HG03135 (cell line): ENCODE data around the gene ZFP42.
"Not testable (repeated sequence)": the region's sequence is repeated elsewhere in the genome, so short reads cannot be mapped to it uniquely, and the experiment has no call there.

Experiments
- ATAC-seq: cut with Tn5 transposase; IDR thresholded peaks from one replicate; pipeline ENCODE4 v1.9.1; 2021; ENCODE audit warnings: mild to moderate bottlenecking, moderate library complexity; ENCODE audit not compliant: unreplicated experiment

ZFP42 gene

DNA sequence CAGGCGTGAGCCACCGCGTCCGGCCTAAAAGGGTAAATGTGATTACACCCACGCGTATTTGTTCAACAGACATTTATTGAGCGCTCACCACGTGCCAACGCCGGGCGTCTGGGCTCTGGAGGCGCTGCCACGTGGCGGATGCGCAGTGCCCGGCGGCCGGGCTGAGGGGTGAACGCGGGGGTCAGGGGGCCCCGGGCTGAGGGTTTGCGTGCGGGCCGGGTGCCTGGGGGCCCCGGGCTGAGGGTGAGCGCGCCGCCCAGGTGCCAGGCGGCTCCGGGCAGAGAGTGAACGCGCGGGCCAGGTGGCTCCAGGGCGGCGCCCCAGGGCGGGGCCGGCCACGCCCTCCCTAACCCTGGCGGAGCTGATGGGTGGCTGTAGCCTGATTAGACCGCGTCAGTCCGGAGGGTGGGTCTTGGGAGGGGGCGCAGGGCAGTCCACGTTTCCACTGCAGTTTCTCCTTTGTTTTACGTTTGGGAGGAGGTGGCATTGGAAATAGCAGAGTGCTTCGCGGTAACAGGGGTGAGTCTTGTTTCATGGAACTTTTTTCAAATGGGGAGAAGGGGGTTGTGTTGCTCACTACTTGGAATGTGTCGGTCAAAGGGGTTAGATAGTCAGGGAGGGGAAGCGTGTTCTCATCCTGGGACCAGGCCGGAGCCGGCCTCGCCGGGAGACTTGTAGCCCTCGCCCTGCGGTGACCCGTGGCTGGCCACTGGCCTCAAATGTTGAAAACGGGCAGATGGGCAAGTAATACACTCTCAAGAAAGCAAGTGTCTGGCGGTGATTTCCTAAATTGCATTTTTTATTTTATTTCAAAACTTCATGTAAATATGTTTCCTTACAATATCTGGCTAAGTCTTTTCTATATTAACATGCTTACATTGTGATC lies at the start of gene ZFP42:
TSS of gene ZFP42 (plus strand) at position 450 of the 886 bp plus-strand sequence. CDS start 7,037 bp downstream, outside the sequence.
- no peak for ATAC-seq

DNA sequence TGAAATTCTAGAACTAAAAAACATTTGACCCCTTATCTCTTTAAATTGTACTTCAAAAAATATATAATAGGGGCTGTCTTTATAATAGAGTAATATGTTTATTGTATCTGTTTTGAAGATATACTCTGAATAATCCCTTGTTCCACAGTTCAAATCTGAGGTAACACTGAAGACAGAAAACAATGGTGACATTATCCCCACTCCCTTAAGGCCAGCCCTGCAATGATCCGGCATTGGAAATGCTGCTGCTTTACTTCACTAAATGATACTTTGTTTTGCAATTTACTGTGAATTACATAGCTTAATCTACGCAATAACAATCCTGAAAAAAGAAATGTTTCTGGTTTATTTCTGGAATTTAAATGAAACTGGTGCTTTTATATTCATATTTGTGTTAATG lies 34.4 kb upstream of the ZFP42 start:
- ATAC-seq, result no peak

DNA sequence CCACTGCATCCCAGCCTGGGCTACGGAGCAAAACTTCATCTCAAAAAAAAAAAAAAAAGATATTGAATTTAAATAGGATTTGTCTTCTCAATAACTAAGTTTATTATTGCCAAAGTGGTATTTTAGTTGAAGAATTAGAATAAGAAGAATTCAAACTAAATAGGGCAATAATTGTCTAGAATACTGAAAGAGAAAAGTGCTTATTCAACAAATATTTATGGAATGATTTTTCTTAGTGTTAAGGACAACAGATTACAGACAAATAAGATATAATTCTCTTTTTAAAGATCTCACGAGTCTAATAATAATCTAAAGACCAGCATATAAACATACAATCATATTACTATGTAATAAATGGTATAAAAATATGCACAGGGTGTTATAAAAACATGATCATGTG lies 33.6 kb upstream of the ZFP42 start:
- ATAC-seq, result no peak

DNA sequence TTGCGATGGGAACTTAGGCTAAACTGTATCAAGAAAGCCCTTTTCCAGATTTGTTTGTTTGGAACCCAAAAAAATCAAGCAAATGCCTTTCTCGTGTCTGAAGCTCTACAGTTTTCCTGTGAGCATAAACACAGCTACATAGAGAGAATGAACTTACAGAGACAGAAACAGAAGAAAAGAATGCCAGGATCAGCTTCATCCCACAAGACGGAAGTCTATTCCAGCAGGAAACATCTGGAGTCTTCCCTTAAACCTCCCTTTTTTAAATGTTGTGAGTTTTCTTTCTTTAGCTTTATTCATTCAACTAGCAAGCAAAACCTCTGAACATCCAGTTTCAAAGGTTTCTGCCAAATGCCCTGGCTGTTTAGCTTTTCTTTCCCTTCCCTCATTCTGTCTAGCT lies 32.6 kb upstream of the ZFP42 start:
- no peak for ATAC-seq

DNA sequence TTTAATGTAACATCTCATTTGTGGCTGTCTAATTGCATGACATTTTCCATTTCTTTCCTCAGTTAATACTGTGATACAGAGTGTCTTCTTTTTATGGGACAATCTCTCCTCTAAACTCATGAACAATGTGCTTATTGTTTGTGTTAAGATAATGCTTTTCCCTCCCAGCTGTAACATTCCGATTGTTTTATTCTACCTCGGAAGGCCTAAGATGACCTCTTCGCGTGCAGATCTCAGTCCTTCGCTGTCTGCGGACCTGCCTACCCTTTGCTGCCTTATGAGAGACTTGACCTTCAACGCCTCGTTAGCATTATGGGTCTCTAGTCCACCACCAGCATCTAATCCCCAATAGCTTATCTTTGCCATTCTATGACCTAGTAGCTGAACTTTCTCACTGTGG lies 29.8 kb upstream of the ZFP42 start:
- ATAC-seq, result no peak

DNA sequence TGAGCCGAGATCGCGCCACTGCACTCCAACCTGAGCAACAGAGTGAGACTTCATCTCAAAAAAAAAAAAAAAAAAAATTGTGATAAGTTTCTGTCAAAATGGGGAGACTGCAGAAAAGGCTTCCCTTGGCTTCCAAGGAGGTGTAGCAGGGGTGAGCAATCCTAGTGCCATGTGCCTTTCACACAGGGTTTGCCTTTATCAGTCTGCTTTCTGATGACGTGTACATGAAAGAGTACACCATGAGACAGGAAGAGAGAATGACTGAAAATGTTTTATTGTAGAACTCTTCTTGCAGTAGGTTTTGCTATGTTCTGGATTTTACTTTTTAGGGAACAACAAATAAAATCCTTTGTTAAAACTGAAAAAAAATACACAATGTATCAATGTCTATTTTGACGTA lies 23.4 kb upstream of the ZFP42 start:
- ATAC-seq, result no peak

DNA sequence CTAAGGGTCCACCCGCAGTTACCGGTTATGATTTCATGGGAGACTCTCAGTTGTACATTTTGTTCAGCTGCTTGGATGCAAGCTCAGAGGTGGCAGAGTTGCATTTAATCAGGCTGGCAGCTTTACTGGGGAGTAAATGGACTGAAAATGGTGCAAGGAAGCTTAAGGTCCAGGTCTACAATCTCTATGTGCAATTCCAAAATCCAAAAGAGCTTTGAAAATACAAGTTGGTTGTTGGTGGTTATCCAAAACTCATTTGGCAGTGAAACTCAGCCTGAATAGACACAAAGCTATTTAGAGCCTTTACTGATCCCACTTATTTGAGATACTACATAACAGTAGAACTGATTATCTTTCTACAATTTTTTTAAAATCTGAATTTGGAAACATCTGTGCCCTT lies 11.8 kb upstream of the ZFP42 start:
- ATAC-seq, result no peak

DNA sequence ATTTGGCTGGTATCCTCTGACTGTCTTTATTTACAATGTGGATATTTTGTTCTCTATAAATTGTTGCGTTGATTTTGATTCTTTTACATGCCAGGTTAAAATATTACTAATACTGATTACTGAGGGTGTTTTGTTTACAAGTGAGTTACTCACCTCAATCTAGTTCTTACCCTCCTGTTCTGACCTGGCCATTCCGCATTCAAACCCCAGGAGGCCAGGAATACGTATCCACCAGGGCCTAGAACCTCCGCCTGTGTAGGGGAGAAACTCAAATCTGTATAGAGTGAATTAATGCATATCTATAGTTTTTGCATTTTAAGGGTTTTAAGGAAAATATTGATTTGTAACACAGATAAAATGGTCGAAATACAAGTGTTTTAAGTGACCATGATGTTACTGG lies 2.6 kb upstream of the ZFP42 start:
- no peak for ATAC-seq

DNA sequence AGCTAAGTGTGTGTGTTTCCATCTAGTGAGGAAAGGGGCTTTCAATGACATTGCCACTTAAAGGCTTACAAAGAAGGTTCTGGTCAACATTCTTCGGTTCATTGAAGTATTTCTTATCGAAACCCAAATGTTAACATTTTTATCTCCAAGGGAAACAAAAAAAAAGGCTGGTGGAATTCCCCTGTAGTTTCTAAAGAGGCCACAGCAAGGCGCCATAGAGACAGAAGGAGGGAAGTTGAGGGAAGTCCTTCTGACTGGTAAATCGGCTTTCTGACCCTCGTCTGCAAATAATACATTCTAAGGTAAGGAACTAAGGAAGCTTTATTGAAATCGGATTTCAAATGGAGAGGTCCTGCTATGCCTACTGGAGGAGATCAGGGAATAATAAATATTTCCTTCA lies 1.7 kb upstream of the ZFP42 start:
- no peak for ATAC-seq

DNA sequence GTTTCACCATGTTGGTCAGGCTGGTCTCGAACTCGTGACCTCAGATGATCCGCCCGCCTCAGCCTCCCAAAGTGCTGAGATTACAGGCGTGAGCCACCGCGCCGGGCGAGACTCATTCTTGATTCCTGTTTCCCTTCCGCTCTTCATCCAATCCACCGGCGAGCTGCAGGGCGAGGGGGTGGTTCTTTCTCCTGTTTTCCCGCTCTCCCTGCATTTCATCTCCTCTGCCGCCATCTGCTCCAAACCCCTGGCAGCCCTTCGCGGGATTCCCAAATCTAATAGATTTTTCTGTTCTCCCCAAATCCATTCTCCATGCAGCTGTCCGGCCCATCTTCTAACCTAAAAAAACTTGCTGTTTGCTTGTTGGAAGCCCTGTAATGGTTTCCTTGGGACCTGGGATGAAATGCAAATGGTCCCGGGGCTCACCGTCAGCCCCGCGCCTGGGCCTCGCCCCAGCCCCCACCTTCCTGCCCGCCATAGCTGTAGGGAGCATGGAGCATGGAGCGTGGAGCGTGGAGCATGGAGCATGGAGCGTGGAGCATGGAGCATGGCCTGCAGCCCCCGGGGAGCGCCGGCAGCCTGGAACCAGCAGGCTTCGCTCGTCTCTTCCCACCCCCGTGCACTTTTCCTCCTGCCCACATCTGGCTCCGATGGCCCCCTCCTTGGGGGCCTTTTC lies 1.1 kb downstream of the ZFP42 start:
- ATAC-seq, result no peak

DNA sequence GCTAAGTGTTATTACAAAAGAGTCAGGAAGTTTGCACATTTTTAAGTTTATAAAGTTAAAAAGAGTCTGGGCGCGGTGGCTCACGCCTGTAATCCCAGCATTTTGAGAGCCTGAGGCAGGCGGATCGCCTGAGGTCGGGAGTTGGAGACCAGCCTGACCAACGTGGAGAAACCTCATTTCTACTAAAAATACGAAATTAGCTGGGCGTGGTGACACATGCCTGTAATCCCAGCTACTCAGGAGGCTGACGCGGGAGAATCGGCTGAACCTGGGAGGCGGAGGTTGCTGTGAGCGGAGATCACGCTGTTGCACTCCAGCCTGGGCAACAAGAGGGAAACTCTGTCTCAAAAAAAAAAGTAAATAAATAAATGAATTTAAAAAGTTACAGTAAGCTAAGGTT lies 2.4 kb downstream of the ZFP42 start:
- not testable (repeated sequence) for ATAC-seq

DNA sequence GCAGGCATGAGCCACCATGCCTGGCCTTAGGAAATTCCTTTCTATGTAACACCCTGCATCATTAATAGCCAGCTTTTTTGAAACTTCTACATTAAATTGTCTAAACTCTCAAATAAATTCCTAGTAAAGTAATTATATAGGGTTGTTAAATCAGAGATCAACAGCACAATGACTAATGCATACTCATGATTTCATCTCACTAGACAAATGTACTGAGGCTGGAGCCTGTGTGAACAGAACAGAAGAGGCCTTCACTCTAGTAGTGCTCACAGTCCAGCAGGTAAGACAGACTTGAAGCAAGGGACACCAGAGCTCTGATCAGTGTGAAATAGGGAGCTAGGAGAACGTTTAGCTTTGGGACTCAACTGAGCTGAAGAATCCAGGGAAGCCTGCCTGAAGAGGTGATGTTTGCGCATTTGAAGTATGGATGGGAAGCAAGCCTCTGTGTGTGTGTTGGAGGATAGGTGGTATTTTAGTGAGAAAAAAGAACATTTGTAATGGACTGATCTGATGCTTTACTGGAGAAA lies 3.9 kb downstream of the ZFP42 start:
- ATAC-seq, result no peak

DNA sequence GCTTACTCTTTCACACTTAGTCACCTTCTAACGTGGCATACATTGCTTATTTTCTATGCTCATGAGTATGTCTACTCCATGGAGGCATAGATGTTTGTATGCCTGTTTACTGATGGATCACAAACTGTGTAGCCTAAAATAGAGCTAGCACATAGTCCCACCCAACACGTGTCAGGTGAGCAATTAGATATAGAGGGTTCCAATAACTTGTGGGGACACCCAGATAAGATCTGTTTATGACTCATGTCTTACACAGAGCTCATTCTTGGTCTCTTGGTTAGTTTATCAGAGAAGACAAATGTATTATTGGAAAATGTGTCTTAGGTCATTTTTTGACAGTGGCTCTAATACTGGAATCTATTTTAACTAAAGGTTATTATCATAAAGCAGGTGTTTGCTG lies 6.8 kb downstream of the ZFP42 start:
- no peak for ATAC-seq

DNA sequence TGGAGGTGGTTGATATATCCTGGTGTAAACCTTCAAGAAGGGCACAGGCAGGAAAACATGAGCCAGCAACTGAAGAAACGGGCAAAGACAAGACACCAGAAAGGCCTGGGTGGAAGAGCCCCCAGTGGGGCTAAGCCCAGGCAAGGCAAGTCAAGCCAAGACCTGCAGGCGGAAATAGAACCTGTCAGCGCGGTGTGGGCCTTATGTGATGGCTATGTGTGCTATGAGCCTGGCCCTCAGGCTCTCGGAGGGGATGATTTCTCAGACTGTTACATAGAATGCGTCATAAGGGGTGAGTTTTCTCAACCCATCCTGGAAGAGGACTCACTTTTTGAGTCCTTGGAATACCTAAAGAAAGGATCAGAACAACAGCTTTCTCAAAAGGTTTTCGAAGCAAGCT lies 7.2 kb downstream of the ZFP42 start:
- ATAC-seq, result no peak

DNA sequence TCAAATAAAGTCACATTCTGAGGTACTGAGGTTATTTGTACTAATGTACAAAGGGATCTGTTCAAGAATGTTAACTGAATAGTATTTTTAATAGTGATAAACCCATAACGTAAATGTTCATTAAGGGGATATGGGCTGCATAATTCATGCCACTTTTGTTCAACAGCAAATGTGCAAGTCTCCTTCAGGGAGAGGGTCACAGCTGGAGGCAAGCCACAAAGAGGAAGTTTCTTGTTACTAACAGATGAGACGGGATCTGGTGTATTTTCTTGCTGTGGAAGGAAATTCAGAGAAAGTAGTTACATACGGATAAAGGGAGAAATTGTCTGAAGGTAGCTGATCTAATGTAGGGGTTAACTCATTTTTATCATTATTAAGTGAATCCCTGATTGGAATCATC lies 10.0 kb downstream of the ZFP42 start:
- no peak for ATAC-seq

DNA sequence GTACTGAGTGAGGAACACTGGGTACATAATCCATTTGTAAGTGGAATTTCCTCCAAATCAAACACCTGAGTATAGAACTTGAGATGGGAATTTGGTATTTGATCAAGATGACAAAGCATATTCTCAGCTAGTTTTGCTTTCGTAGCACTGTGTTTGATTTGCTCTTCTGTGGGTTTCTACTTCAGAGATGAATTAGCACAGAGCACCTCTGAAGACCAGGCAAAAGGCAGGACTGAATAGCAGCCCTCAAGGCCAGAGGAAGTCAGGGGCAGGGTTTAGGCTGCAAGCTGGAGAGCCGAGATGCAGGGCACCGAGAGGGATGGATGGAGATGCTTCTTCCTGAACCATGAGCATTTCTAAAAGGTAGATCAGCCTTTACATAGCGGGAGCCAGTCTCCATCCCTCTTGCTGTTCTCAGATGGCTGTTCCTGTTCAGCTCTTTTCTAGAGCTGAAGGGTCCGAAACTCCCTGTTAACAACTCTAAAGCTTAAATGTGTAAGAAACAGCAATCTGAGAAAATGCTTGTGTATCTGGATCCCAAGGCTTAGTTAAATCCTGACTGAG lies 10.8 kb downstream of the ZFP42 start:
- no peak for ATAC-seq

DNA sequence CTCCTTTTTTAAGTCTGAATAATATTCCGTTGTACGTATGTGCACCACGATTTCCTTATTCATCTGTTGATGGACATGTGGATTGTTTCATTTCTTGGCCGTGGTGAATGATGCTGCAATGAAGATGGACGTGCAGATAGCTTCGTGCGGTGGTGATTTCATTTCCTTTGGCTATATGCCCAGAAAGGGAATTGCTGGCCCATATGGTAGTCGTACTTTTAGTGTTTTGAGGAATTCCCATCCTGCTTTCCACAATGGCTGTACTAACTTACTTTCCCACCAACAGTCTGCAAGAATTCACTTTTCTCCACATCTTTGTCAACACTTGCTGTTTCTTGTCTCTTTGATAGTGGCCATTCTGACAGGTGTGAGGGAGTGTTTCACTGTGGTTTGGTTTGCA lies 12.8 kb downstream of the ZFP42 start:
- ATAC-seq, result no peak

DNA sequence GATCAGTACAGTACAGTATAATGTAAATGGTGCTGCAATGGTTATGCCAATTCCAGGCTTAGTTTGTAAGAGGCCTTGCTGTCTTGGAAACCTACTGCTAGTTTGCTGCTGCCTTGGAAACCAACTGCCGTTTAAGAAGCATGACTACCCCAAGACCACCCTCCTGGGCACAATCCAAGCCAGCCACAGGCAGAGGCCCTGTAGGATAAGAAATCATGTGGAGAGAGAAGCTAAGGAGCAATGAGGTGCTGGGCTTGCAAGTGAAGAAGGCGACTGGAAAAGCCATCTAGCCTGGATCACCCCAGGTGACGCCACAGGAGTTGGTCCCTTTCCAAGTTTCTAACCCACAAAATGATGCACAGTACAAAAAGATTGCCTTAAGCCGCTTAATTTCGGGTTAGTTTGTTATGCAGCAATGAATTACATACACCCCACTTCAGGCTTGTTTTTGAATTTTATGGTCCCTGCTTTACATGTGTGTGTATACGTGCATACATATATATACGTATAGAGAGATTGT lies 16.9 kb downstream of the ZFP42 start:
- no peak for ATAC-seq

DNA sequence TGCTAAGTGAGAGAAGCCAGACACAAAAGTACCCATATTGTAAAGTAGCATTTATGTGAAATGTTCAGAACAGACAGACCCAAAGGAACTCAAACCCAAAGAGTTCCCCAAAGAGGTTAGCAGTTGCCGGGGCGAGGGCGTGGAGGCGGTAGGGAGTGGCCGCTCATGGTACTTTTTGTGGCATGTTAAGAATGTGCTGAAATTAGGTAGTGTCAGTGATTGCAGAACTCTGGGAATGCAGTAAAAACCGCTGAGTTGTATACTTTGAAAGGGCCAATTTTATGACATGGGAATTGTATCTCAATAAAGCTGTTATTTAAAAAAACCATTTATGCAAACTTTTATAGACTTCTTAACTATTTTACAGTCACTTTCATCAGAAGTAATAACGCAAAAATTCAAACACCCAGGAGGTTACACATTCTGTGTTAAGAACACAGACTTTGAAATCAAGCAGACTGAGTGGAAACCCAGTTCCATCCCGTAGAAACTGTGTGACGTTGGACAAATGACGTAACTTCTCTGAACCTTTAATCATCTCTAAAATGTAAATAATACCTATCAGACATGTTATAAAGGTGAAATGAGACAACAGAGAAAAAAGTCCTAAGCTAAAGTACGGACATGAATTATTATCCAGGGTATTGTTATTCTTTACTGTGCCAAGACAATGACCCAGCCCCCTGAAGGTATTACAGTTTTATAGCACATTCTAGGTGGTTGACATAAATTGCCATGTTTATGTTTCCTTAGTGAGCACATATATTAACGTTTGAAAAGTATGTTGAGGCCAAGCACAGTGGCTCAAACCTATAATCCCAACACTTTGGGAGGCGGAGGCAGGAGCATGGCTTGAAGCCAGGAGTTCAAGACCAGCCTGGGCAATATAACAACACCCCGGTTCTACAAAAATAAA lies 19.7 kb downstream of the ZFP42 start:
- ATAC-seq, result no peak

DNA sequence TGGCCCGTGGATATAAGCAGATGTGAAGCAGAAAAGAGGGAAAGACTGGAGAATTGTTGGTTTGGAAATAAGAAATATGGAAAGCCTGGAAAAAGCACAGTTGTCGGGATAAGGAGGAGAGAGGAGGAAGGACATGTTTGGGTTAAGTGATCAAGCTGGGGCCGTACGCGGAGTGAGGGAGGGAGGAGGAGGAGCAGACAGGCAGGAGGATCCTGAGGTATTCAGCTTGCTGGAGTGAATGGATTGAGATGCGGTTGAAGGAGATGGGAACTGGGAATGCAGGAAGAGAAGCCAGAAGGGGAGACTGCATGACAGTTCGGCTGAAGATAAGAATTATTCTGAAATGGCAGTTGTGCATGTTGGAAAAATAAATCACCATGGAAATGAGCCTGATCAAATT lies 21.2 kb downstream of the ZFP42 start:
- ATAC-seq, result no peak

DNA sequence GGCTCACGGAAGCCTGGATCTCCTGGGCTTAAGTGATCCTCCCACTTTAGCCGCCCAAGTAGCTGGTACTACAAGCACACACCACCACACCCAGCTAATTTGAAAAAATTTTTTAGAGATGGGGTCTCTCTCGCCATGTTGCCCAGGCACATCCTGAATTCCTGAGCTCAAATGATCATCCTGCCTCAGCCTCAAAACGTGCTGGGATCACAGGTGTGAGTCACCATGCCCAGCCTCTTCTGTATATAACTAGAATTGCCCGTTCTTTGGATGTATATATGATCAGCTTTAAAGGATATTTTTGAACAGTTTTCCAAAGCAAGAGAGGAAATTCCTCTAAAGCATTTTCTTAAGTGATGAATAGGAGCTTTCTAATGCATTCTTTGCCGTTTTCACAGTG lies 22.7 kb downstream of the ZFP42 start:
- ATAC-seq, result no peak
